CD4-positive, alpha-beta T cell treated with Interleukin-21 for 1 hour (primary cell): ENCODE data around the gene RBM20.

Experiments
- DNase-seq: peaks from one replicate; pipeline ENCODE4 v3.0.0-alpha.2; 2020

The RBM20 gene

GRCh38 chr10:110818311-110819256 is 174.4 kb downstream of the RBM20 start:
- DNase-seq, result no peak

- DNase-seq, result no peak
These were observed 176.2 kb downstream of the RBM20 start for GRCh38 chr10:110820321-110820814.

- DNase-seq, result no peak
These were observed 177.4 kb downstream of the RBM20 start for GRCh38 chr10:110821508-110821907.

- DNase-seq, result no peak
These were observed 178.0 kb downstream of the RBM20 start for GRCh38 chr10:110822035-110822711.

- DNase-seq, result no peak
These were observed 178.7 kb downstream of the RBM20 start for GRCh38 chr10:110822712-110823311.

- no peak for DNase-seq
These were observed 180.0 kb downstream of the RBM20 start for GRCh38 chr10:110824152-110824441.

- DNase-seq, result no peak
These were observed 180.5 kb downstream of the RBM20 start for GRCh38 chr10:110824660-110825059.

- no peak for DNase-seq
These were observed 181.4 kb downstream of the RBM20 start for GRCh38 chr10:110825508-110825907.

- DNase-seq, result no peak
These were observed 183.3 kb downstream of the RBM20 start for GRCh38 chr10:110827410-110827809.

GRCh38 chr10:110827875-110828274 is 183.7 kb downstream of the RBM20 start:
- DNase-seq, result no peak

GRCh38 chr10:110828525-110828924 is 184.4 kb downstream of the RBM20 start:
- no peak for DNase-seq

- DNase-seq, result no peak
These were observed 185.7 kb downstream of the RBM20 start for GRCh38 chr10:110829721-110830410.

GRCh38 chr10:110833234-110833940 is 189.3 kb downstream of the RBM20 start:
- no peak for DNase-seq

- DNase-seq, result no peak
These were observed 189.9 kb downstream of the RBM20 start for GRCh38 chr10:110833941-110834628.

- DNase-seq, result peak; percentile 26
These were observed 190.6 kb downstream of the RBM20 start for GRCh38 chr10:110834629-110835301.

- no peak for DNase-seq
These were observed 191.7 kb downstream of the RBM20 start for GRCh38 chr10:110835841-110836240.

GRCh38 chr10:110836706-110837105 is 192.6 kb downstream of the RBM20 start:
- no peak for DNase-seq

GRCh38 chr10:110837418-110838171 is 193.5 kb downstream of the RBM20 start:
- DNase-seq, result no peak

GRCh38 chr10:110840225-110840922 is 196.2 kb downstream of the RBM20 start:
- no peak for DNase-seq

- no peak for DNase-seq
These were observed 196.8 kb downstream of the RBM20 start for GRCh38 chr10:110840923-110841428.
